ENCODE measurements around the gene PTPRD.

The PTPRD gene

GRCh38 chr9:8390571-8390970 is 2222.2 kb downstream of the PTPRD start:
- no peak for DNase-seq (ENCODE audit: low read depth in 2 of 2)

- DNase-seq (ENCODE audit: low read depth in 2 of 2): no peak
These were observed 2223.3 kb downstream of the PTPRD start for GRCh38 chr9:8389531-8389930.

- DNase-seq (ENCODE audit: low read depth in 2 of 2): no peak
These were observed 2224.7 kb downstream of the PTPRD start for GRCh38 chr9:8388132-8388531.

- no peak for DNase-seq (ENCODE audit: low read depth in 2 of 2)
These were observed 2228.7 kb downstream of the PTPRD start for GRCh38 chr9:8384091-8384490.

- no peak for DNase-seq (ENCODE audit: low read depth in 2 of 2)
These were observed 2229.8 kb downstream of the PTPRD start for GRCh38 chr9:8382777-8383527.

- no peak for DNase-seq (ENCODE audit: low read depth in 2 of 2)
These were observed 2230.5 kb downstream of the PTPRD start for GRCh38 chr9:8382266-8382665.

- no peak for DNase-seq (ENCODE audit: low read depth in 2 of 2)
These were observed 2231.2 kb downstream of the PTPRD start for GRCh38 chr9:8381601-8382000.

GRCh38 chr9:8374471-8374870 is 2238.3 kb downstream of the PTPRD start:
- no peak for DNase-seq (ENCODE audit: low read depth in 2 of 2)

GRCh38 chr9:8371686-8372085 is 2241.1 kb downstream of the PTPRD start:
- DNase-seq (ENCODE audit: low read depth in 2 of 2): no peak

GRCh38 chr9:8366161-8366926 is 2246.5 kb downstream of the PTPRD start:
- no peak for DNase-seq (ENCODE audit: low read depth in 2 of 2)

- no peak for DNase-seq (ENCODE audit: low read depth in 2 of 2)
These were observed 2247.2 kb downstream of the PTPRD start for GRCh38 chr9:8365466-8366160.

GRCh38 chr9:8365029-8365428 is 2247.8 kb downstream of the PTPRD start:
- DNase-seq (ENCODE audit: low read depth in 2 of 2): no peak

GRCh38 chr9:8364026-8364752 is 2248.6 kb downstream of the PTPRD start:
- DNase-seq (ENCODE audit: low read depth in 2 of 2): no peak

GRCh38 chr9:8362250-8362649 is 2250.6 kb downstream of the PTPRD start:
- DNase-seq (ENCODE audit: low read depth in 2 of 2): no peak

- DNase-seq (ENCODE audit: low read depth in 2 of 2): no peak
These were observed 2251.4 kb downstream of the PTPRD start for GRCh38 chr9:8361364-8361763.

- DNase-seq (ENCODE audit: low read depth in 2 of 2): no peak
These were observed 2256.4 kb downstream of the PTPRD start for GRCh38 chr9:8356406-8356805.

GRCh38 chr9:8351436-8351835 is 2261.4 kb downstream of the PTPRD start:
- DNase-seq (ENCODE audit: low read depth in 2 of 2): no peak

GRCh38 chr9:8349901-8350300 is 2262.9 kb downstream of the PTPRD start:
- DNase-seq (ENCODE audit: low read depth in 2 of 2): no peak

- DNase-seq (ENCODE audit: low read depth in 2 of 2): no peak
These were observed 2263.4 kb downstream of the PTPRD start for GRCh38 chr9:8349376-8349775.

- no peak for DNase-seq (ENCODE audit: low read depth in 2 of 2)
These were observed 2264.0 kb downstream of the PTPRD start for GRCh38 chr9:8348756-8349155.

- no peak for DNase-seq (ENCODE audit: low read depth in 2 of 2)
These were observed 2266.5 kb downstream of the PTPRD start for GRCh38 chr9:8346296-8346695.

Data from activated CD8-positive, alpha-beta memory T cell treated with anti-CD3 and anti-CD28 coated beads for 4 hours (primary cell).